NCI-H345 treated with DMSO at 0.1 percent for 48 hours (cell line): ENCODE results near the gene IQSEC1.

Source experiments
- DNase-seq: peaks from one replicate; lab custom pipeline; 2025; ENCODE audit not compliant: unreplicated experiment; lab: John Stamatoyannopoulos, UW

Gene IQSEC1

GRCh38 chr3:13073326-13074005 is at the start of gene IQSEC1:
IQSEC1 (minus strand) TSS chr3:13073429; CDS start chr3:13073014, 415 bp downstream.
- DNase-seq, result peak; percentile 28

GRCh38 chr3:13122081-13123012 is 49.1 kb upstream of the IQSEC1 start:
- DNase-seq, result no peak

- no peak for DNase-seq
Measured at GRCh38 chr3:13121553-13122001, 48.3 kb upstream of the IQSEC1 start.

GRCh38 chr3:13120928-13121552 is 47.8 kb upstream of the IQSEC1 start:
- DNase-seq, result no peak

- DNase-seq, result no peak
Measured at GRCh38 chr3:13120289-13120927, 47.2 kb upstream of the IQSEC1 start.

GRCh38 chr3:13119471-13120220 is 46.4 kb upstream of the IQSEC1 start:
- DNase-seq, result no peak

- no peak for DNase-seq
Measured at GRCh38 chr3:13116426-13116825, 43.2 kb upstream of the IQSEC1 start.

GRCh38 chr3:13115991-13116390 is 42.8 kb upstream of the IQSEC1 start:
- no peak for DNase-seq

- no peak for DNase-seq
Measured at GRCh38 chr3:13115576-13115910, 42.3 kb upstream of the IQSEC1 start.

GRCh38 chr3:13114811-13115575 is 41.8 kb upstream of the IQSEC1 start:
- no peak for DNase-seq

GRCh38 chr3:13113346-13114330 is 40.4 kb upstream of the IQSEC1 start:
- DNase-seq, result no peak

- DNase-seq, result no peak
Measured at GRCh38 chr3:13112521-13113345, 39.5 kb upstream of the IQSEC1 start.

GRCh38 chr3:13111873-13112520 is 38.8 kb upstream of the IQSEC1 start:
- DNase-seq, result no peak

- no peak for DNase-seq
Measured at GRCh38 chr3:13111173-13111872, 38.1 kb upstream of the IQSEC1 start.

- no peak for DNase-seq
Measured at GRCh38 chr3:13110678-13111116, 37.5 kb upstream of the IQSEC1 start.

- no peak for DNase-seq
Measured at GRCh38 chr3:13109516-13109915, 36.3 kb upstream of the IQSEC1 start.

GRCh38 chr3:13108861-13109260 is 35.6 kb upstream of the IQSEC1 start:
- DNase-seq, result no peak
